ENCODE results near the gene AGPAT4.
"Not testable (repeated sequence)": the region's sequence is repeated elsewhere in the genome, so short reads cannot be mapped to it uniquely, and the experiment has no call there.

AGPAT4 gene

DNA sequence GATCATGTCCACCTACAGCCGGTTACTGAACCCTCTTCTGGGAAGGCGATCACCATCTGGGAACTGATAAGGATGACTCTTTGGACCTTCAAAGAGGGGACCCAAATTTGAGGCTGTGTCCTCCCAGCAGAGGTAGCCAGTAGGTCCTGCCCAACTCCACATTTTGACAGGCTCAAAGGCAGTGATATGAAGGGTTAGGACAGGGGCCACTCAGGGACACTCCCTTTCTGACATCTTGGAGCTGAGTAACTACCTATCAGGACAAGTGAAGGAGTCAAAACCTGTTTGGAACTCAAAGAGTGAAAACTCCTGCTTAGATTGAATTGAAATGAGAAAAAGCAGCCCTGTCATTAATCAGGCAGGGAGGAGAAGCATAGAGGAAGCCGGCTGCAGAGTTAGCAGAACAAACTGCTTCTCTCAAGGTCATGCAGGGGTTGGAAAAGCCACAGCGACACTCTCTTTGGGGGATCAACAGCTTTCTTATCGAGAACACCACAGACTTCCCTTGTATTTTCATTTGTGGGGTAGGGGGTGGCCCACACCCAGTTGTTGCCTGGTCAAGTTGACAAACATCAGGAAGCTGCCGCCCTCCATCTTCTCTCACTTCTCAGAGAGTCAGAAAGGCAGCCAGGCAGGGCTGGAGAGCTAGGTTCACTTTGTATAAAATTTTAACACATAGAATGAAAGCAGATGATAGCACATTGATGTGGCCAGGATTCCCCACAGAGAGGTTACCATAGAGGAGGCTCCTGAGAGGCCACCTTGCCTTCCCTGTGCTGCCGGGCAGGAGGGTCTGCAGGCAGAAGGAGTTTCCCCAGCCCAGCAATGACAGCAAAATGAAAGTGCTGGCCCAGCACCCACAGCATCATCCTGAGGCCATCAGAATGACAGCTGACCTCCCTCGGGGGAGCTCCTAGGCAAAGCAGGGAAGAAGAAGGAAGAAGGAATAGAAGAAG lies 47.6 kb downstream of the AGPAT4 start:
- no peak for DNase-seq

DNA sequence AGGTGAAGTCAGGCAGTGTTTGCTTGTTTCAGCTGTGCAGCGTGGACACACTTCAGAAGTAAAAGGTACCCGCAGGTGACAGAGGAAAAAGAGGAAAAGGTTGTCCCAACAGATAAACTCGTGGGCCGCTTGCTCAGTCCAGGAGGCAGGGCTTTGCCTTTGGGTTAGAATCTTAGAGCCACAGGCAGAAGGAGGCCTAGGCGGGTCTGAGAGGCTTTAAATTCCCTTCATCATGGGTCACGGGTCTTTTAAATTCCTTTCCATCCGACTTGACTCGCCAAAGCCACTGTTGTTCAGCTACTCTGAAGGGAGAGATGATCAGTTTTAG lies 48.2 kb downstream of the AGPAT4 start:
- DNase-seq, result no peak

DNA sequence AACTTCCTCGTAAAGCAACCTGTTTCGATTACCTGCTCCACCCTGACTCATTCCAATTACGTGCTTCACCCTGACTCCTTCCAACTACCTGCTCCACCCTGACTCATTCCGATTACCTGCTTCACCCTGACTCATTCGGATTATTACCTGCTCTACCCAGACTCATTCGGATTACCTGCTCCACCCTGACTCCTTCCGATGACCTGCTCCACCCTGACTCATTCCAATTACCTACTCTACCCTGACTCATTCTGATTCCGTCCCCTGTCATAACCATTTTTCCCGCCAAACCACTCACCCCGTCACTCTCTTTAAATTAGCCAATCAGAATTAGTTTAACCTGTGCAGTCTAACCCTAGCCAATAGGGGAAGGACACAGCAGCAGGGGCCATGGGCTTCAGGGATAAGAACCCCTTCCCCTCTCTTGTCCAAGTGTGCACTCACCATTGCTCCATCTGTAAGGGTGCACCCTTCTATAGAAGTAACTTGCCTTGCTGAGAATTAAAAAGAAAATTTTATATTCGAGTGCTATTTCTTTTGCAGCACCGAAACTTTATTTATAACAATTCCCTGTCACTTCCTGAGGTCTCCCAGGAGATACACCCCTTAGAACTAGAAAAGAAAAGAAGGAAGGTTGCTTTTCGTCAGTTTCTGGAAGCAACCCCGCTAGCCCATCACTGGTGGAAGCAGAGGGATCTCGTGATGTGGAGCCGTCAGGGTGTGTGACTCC lies 48.7 kb downstream of the AGPAT4 start:
- not testable (repeated sequence) for DNase-seq

DNA sequence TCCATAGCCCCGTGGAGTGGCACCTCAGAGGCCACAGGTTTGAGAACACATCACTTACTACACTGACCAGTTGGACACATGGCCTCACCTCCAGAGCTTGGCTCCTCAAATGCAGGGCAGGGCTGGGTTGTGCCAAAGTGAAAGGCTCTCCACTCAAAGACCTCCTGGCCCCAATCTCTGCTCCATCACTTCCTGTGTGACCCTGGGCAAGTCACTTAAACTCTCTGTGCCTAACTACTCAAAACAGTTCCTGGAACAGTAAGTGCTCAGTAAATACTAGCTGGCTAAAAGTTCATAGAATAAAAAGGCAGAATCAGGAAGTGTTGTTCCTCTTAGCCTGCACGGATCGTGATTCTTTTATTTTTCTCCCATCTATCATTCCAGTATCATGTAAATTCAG lies 50.2 kb downstream of the AGPAT4 start:
- no peak for DNase-seq

GRCh38 chr6:161222706-161223234 lies 51.1 kb downstream of the AGPAT4 start:
- DNase-seq, result no peak

DNA sequence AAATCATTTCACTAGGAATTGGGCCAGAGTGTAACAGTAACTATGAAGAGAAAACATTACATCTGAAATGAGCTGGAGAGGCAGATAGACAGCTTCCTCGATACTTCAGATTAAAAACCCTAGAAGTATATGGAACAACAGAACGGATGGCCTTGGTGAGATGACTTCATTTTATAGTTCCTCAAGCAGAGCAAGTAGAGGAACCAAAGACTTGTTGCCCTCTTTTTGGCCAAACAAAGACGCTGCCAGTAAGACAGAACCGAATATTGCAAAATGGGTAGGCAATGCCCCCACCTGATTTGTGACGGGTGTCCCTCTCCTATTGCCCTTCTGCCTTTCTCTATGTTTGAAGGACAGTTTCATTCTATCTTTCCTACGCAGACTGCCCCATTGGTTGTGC lies 53.5 kb downstream of the AGPAT4 start:
- DNase-seq, result no peak

- no peak for DNase-seq
Measured at GRCh38 chr6:161219680-161220079, 54.2 kb downstream of the AGPAT4 start.

- DNase-seq, result peak; percentile 8
Measured at GRCh38 chr6:161218222-161218621, 55.6 kb downstream of the AGPAT4 start.

- no peak for DNase-seq
Measured at GRCh38 chr6:161217628-161218027, 56.2 kb downstream of the AGPAT4 start.

- peak; percentile 11 for DNase-seq
Measured at GRCh38 chr6:161216616-161217205, 57.1 kb downstream of the AGPAT4 start.

DNA sequence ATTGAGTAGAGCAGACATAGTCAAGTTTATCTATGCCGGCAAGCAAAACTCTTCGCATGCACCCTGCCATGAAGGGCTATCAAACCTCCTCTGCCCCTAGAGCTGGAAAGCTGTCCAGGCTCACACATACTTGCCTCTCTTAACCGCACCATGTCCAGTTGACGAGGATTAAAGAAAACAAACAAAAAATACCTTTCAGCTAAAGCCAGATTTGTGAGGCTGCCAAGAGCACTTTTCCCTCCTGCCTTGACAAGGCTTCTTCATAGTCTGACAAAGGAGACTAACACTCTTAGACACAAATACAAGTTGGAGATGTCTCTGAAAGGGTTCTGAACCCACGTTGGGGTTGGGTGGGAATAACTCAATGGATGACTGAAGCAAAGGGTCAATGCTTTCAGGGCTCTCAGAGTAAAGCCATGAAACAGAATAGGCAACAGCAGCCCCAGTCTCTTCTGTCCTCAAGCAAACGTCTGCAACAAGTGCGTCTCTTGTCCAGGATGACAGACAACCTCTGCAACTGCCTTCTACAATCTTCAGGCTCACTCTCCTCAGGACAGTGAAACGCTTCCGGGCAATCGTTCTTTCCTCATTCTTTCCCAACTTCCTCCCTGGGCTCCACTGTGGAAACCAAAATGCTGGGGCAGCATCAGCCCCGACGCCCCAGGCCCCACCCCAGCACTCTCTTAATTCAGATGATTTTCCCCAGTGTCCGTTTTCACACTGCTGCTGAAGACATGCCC lies 57.8 kb downstream of the AGPAT4 start:
- no peak for DNase-seq

DNA sequence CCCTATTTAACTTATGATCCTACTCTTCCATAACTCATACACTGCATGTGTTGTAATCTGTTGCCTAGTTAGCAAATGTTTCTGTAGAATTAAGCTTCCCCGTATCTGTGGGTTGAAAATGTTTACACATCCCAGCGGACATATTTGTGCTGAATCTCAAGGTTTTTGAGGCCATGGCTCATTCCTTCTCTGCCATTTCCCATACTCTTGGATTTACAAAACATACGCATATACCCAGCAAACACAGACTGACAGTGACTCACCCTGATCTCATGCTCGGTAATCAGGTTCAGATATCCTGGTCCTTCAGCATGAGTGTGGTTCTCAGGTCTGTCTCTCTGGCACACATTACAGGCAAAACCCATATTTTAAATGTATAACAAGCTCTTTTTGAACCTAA lies 58.7 kb downstream of the AGPAT4 start:
- DNase-seq, result no peak

GRCh38 chr6:161214722-161215121 lies 59.1 kb downstream of the AGPAT4 start:
- no peak for DNase-seq

DNA sequence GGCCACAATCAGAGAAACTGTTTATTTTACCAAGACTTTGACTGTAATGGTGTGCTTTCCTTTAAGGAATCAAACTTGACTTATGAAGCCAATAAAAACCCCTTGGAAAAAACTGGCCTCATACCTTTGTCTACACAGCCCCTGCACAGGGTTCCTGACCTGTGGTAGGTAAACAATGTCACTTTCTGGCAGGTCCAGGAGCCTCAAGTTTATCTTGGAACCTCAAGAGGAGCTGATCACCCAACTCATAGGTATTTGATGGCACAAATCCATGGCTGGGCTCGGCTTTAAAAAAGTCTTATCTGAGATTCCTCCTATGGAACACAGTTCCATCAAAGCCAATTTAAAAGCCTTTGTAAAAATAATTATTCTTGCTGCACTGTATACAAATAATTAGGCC lies 61.0 kb downstream of the AGPAT4 start:
- DNase-seq, result no peak

GRCh38 chr6:161211380-161212035 lies 62.4 kb downstream of the AGPAT4 start:
- peak; percentile 12 for DNase-seq

DNA sequence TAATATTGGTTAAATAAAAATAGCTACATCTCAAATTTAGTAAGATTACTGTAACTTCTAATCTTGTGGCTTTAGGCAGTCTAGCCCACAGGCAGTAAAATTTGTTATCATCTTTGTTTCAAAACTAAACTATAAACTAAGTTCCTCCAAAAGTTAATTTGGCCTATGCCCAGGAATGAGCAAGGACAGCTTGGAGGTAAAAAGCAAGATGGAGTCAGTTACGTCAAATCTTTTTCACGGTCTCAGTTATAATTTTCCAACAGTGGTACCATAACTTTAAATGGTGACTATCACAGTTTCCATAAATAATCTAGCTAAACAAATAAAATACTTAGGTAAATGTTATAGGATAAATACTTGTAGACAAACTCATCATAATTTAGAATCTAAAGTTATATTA lies 63.0 kb downstream of the AGPAT4 start:
- no peak for DNase-seq

GRCh38 chr6:161207200-161207599 lies 66.7 kb downstream of the AGPAT4 start:
- no peak for DNase-seq

DNA sequence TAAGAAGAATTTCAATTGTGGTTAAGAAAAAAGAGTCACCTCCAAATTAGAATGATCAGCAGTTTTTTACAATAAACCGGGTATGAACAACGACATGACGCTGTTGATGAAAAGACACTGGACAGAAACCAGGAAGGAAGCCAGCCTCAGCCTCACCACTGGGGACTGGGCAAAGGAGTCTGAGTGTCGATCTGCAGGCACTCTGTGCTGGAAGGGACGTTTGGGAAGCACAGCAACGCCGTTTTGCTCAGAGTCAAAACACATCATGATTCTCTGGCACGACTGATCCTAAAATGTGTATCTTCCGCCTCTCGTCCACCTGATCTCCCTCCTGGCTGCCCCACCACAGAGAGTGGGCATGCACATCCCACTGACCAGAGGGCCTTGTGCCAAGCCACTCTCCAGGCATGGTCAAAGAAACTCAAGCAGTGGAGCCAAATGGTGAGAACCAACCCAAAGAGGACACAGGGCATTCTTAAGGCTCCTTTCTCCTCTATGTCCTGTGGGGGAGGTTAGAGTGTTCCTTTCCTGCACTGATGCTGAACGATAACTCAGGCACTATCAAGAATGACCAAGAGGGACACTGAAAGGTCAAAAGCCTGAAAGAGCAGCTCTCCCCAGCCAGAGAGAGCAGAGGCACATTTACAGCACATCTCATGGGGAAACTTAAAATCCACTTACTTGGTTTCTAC lies 68.8 kb downstream of the AGPAT4 start:
- no peak for DNase-seq

DNA sequence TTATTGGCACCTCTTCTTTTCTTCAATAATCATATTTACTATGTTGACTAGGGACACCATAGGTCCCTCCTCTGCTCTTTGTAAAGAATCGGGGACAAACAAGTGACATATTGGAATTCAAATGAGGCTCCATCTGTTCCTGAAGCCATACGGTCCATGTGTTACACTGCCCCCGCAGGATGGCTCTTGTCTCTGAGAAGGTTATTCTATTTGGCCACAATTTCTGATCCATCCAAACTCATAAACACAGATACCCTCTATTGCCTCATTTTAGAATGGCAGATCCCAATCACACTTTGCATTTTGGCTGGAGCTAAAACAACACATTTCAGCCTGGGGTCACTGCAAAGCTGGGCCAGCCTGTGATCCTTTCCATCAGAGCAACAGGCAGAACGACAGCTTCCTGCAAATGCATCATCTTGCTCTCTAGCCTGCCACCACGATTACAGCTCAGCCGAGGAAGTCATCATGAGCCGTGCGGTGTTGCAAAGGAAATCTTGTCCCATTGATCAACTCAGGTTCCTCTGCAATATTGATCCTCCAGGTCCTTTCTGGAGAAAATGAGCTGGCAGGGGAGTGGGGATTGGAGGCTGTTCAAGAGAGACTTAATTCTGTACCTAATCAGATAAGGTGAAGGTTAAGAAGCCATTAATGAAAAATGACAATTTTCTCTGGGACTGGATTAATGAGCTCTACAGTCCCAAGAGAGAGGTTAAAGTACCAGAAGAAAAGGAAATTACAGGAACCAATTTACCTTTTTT lies 73.1 kb downstream of the AGPAT4 start:
- DNase-seq, result no peak

- no peak for DNase-seq
Measured at GRCh38 chr6:161199850-161200249, 74.0 kb downstream of the AGPAT4 start.
